CD14-positive monocyte (primary cell): Measurements from ENCODE around the gene KIF26A. TPM values are rescaled to one million over a fixed set of nuclear protein-coding genes. Genes with fewer than 3 reads are reported as not detected.

ENCODE experiments used
- DNase-seq, 3 donors: peaks; one replicate each; pipeline ENCODE4 v3.0.0-alpha.2; 2011 to 2022
- H2AFZ ChIP-seq: 2 replicates; pipeline ENCODE4 v1.6.0; 2012; ENCODE audit warnings: mild to moderate bottlenecking, low read depth, low read length, inconsistent platforms; ENCODE audit not compliant: insufficient read depth, poor library complexity, severe bottlenecking
- H3K27ac ChIP-seq, 2 donors: 1 replicate in 1 of 2; 2 replicates in 1 of 2; pipeline ENCODE4 v1.5.1; 2012 to 2013; ENCODE audit warnings: low read length in 2 of 2, control low read depth in 1 of 2, inconsistent platforms in 1 of 2, low read depth in 1 of 2, mild to moderate bottlenecking in 1 of 2
- H3K27me3 ChIP-seq, 2 donors: one replicate each; pipeline versions ENCODE4 v1.6.0 to v1.6.1; 2011 to 2013; ENCODE audit warnings: low read length in 2 of 2; ENCODE audit not compliant: control insufficient read depth in 2 of 2, insufficient read depth in 2 of 2
- H3K36me3 ChIP-seq, 2 donors: replicated peaks in 1 of 2; 1 replicate in 1 of 2; 2 replicates in 1 of 2; pipeline versions ENCODE4 v1.5.1 to v1.6.1; 2012 to 2013; ENCODE audit warnings: low read length in 2 of 2, control low read depth in 1 of 2, inconsistent platforms in 1 of 2, mild to moderate bottlenecking in 1 of 2; ENCODE audit not compliant: insufficient read depth in 2 of 2, control insufficient read depth in 1 of 2
- H3K4me1 ChIP-seq, 2 donors: 1 replicate in 1 of 2; 2 replicates in 1 of 2; pipeline versions ENCODE4 v1.5.1 to v1.6.1; 2012 to 2013; ENCODE audit warnings: low read length in 2 of 2, control low read depth in 1 of 2, inconsistent platforms in 1 of 2, mild to moderate bottlenecking in 1 of 2, moderate library complexity in 1 of 2; ENCODE audit not compliant: insufficient read depth in 2 of 2, control insufficient read depth in 1 of 2
- H3K4me2 ChIP-seq: replicated peaks from 2 replicates; pipeline ENCODE3; 2012; ENCODE audit warnings: low read length, moderate library complexity, mild to moderate bottlenecking; ENCODE audit not compliant: poor library complexity, severe bottlenecking; ENCODE audit errors: extremely low read depth
- H3K4me3 ChIP-seq, 3 experiments: fragments of 200-600 bp in 1 of 3; sonication (generic) in 1 of 3; replicated peaks in 1 of 3; 1 replicate in 2 of 3; 2 replicates in 1 of 3; pipeline ENCODE4 v1.5.1; 2011 to 2013; ENCODE audit warnings: low read length in 3 of 3, mild to moderate bottlenecking in 3 of 3, control low read depth in 2 of 3, low read depth in 2 of 3, inconsistent platforms in 1 of 3, moderate library complexity in 1 of 3
- H3K79me2 ChIP-seq: 2 replicates; pipeline ENCODE4 v1.6.0; 2012; ENCODE audit warnings: mild to moderate bottlenecking, control low read depth, inconsistent platforms, low read length, moderate library complexity; ENCODE audit not compliant: insufficient read depth
- H3K9ac ChIP-seq: 2 replicates; pipeline ENCODE4 v1.6.0; 2017; ENCODE audit warnings: low read length, mild to moderate bottlenecking; ENCODE audit not compliant: insufficient read depth, poor library complexity, severe bottlenecking
- H3K9me3 ChIP-seq, 2 donors: replicated peaks in 1 of 2; 1 replicate in 1 of 2; 2 replicates in 1 of 2; pipeline versions ENCODE4 v1.5.1 to v1.6.1; 2012 to 2013; ENCODE audit warnings: low read length in 2 of 2, control low read depth in 1 of 2; ENCODE audit not compliant: control insufficient read depth in 1 of 2, insufficient read depth in 1 of 2
- H4K20me1 ChIP-seq: 2 replicates; pipeline ENCODE4 v1.6.0; 2012; ENCODE audit warnings: mild to moderate bottlenecking, low read length, control low read depth, moderate library complexity; ENCODE audit not compliant: insufficient read depth
- H3K27ac Mint-ChIP-seq, 7 donors: one replicate each; pipeline ENCODE4 v1.8.0; 2020; ENCODE audit warnings: mild to moderate bottlenecking in 7 of 7, mixed read lengths in 7 of 7, moderate library complexity in 6 of 7, inconsistent platforms in 2 of 7
- H3K27me3 Mint-ChIP-seq, 3 donors: one replicate each; pipeline ENCODE4 v1.8.0; 2021 to 2022; ENCODE audit warnings: low read depth in 3 of 3, mild to moderate bottlenecking in 3 of 3, mixed read lengths in 3 of 3, moderate library complexity in 3 of 3, inconsistent platforms in 1 of 3
- H3K36me3 Mint-ChIP-seq, 2 donors: one replicate each; pipeline ENCODE4 v1.8.0; 2020; ENCODE audit warnings: mixed read lengths in 2 of 2, inconsistent platforms in 1 of 2, mild to moderate bottlenecking in 1 of 2
- H3K4me1 Mint-ChIP-seq: one replicate; pipeline ENCODE4 v1.8.0; 2020; ENCODE audit warnings: mild to moderate bottlenecking, mixed read lengths
- H3K4me3 Mint-ChIP-seq, 2 donors: one replicate each; pipeline ENCODE4 v1.8.0; 2020; ENCODE audit warnings: mild to moderate bottlenecking in 2 of 2, mixed read lengths in 2 of 2, moderate library complexity in 1 of 2
- H3K9me3 Mint-ChIP-seq, 7 donors: one replicate each; pipeline ENCODE4 v1.8.0; 2020 to 2022; ENCODE audit warnings: mixed read lengths in 7 of 7, mild to moderate bottlenecking in 6 of 7, moderate library complexity in 6 of 7, inconsistent platforms in 2 of 7
- CTCF ChIP-seq: fragments of 200-600 bp; IDR thresholded peaks from one replicate; pipeline ENCODE4 v1.8.0; 2022; ENCODE audit warnings: antibody characterized with exemption, mild to moderate bottlenecking
- WGBS: methylation state at CpG from one replicate; pipeline ENCODE4 v1.1.5; 2013; ENCODE audit warnings: missing lambda C conversion rate; ENCODE audit not compliant: insufficient coverage; 5-methylcytosine and 5-hydroxymethylcytosine counted together
- intact Hi-C, 2 donors: fragments of 100-400 bp; cut with micrococcal nuclease; formaldehyde crosslinking; loops; one replicate each; pipeline versions ENCODE4 v1.15.0 to v1.15.1; 2023
- polyA plus RNA-seq, 3 donors: library from polyadenylated mRNA; depleted of rRNA in 1 of 3; unstranded in 2 of 3; stranded (reverse) in 1 of 3; fragments of 300-500 nt in 2 of 3; fragments of >200 nt in 1 of 3; fragmentation: Illumina TruSeq in 2 of 3; gene quantifications; 1 replicate in 2 of 3; 2 replicates in 1 of 3; pipeline ENCODE4 v1.2.3, GENCODE V29; 2012 to 2021
- small RNA-seq: library from RNA; depleted of rRNA; stranded (forward); fragments of <200 nt; gene quantifications from one replicate; pipeline ENCODE3, GENCODE V24; 2012; ENCODE audit warnings: low read depth; ENCODE audit not compliant: insufficient read length

The KIF26A gene
- polyA plus RNA-seq, 3 donors = not detected

DNA sequence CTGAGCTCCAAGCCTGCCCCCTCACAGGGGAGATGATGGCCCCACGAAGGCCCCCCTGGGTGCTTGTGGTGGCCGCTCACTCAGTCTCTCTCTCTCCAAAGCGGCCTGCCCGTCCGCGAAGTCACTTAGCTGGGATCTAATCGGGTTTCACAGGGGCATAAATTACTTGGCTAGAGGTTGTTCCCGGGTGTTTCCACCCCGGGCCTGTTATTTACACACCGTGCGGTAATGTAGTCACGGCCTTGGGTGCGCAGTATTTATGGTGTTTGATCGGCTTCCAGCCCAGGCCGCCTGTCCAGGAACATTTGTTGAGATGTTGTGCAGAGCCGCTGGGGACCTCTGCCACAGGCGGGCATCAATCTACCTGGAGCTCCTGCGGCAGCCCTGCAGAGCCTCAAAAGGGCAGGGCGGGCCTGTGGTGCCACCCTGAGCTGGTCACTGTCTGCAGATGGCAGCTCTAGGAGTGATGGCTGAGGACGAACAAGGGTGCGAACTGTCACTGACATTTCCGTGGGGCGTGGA is 91.2 kb downstream of the KIF26A start:
- H2AFZ ChIP-seq = no peak overlapping the region
- no peaks in the 10 kb centered on the region for H3K27me3 ChIP-seq
- H4K20me1 ChIP-seq = no peaks in the 10 kb centered on the region
- Mint-ChIP-seq H3K4me3 (no peak overlapping the region), H3K4me1 (no peaks in the 10 kb centered on the region), H3K36me3 (no peaks in the 10 kb centered on the region), H3K27ac (no peak overlapping the region), H3K9me3 (peaks cover 0 to 24% (median 14%) of the 10 kb centered on the region in 7 donors), H3K27me3 (peaks cover 3 to 9% (median 4%) of the 10 kb centered on the region in 3 donors)
- no peaks in the 10 kb centered on the region for H3K79me2 ChIP-seq
- H3K36me3 ChIP-seq = no peaks in the 10 kb centered on the region
- TF ChIP-seq CTCF = no peak
- no peak overlapping the region for H3K9ac ChIP-seq
- H3K27ac ChIP-seq = no peak overlapping the region
- WGBS = 89% methylated on average over 17 of the region's 23 CpGs
- H3K4me3 ChIP-seq = no peak overlapping the region
- H3K9me3 ChIP-seq = peaks cover 26 to 32% of the 10 kb centered on the region in 2 donors
- DNase-seq = no peak
- no peaks in the 10 kb centered on the region for H3K4me1 ChIP-seq
- H3K4me2 ChIP-seq = no peak overlapping the region
- intact Hi-C loops = no loop called here

- Histone ChIP-seq H3K4me2 (no peak overlapping the region), H3K4me1 (no peaks in the 10 kb centered on the region), H3K9ac (no peak overlapping the region), H3K79me2 (no peaks in the 10 kb centered on the region), H3K4me3 (no peak overlapping the region), H3K9me3 (peaks cover 29 to 35% of the 10 kb centered on the region in 2 donors), H4K20me1 (no peaks in the 10 kb centered on the region), H2AFZ (no peak overlapping the region), H3K27ac (no peak overlapping the region), H3K36me3 (no peaks in the 10 kb centered on the region), H3K27me3 (no peaks in the 10 kb centered on the region)
- WGBS = 97% methylated on average over 9 of the region's 19 CpGs
- no peak for TF ChIP-seq CTCF
- no peak overlapping the region for H3K4me3 Mint-ChIP-seq
- peaks cover 0 to 4% (median 0%) of the 10 kb centered on the region in 3 donors for H3K27me3 Mint-ChIP-seq
- DNase-seq = no peak
- no peak overlapping the region for H3K27ac Mint-ChIP-seq
- H3K4me1 Mint-ChIP-seq = no peaks in the 10 kb centered on the region
- H3K9me3 Mint-ChIP-seq = peaks cover 0 to 30% (median 14%) of the 10 kb centered on the region in 7 donors
- intact Hi-C loops = no loop called here
- H3K36me3 Mint-ChIP-seq = no peaks in the 10 kb centered on the region
These were observed 91.9 kb downstream of the KIF26A start for GRCh38 chr14:104230119-104230815.

Small RNAs within 50 kb of the gene (small RNA-seq; reads per million reads assigned to genes)
- gene MIR203A = not detected

Other genes with a start within 250 kb of the KIF26A start
- 10 to 100 TPM in 2 of 3 donors, 1 to 10 TPM in 1; 7.6 to 12.1 (median 11.8) TPM for gene TDRD9, start 210.1 kb upstream of the KIF26A start, polyA plus RNA-seq
- not detected for gene RD3L, start 196.1 kb upstream of the KIF26A start, polyA plus RNA-seq
- under 1 TPM in 1 of 3 donors, not detected in 2; 0.01 TPM for gene ASPG, start 52.9 kb upstream of the KIF26A start, polyA plus RNA-seq